NCI-H2081 (cell line): ENCODE results near the gene EPM2A.

Source experiments
- DNase-seq, 2 experiments: peaks; one replicate each; lab custom pipeline; 2025; lab: John Stamatoyannopoulos, UW

The EPM2A gene

DNA sequence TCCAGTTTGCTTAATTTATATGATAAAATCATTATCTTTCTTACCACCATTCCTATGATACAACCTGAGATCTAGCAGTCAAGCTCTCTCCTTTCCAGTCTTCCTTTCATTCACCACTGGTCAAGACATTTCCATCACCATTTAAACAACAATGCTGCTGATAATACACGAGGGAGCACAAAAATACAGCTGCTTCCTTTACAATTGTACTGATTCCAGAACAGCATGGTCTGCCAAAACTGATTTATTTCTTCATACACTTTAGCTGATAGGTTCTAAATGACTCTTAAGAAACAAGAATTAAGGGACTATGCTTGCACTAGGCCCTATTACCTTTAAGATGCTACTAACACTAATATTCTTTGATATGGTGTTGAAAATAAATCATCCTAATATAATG is 65.0 kb downstream of the EPM2A start:
- DNase-seq: no peak

GRCh38 chr6:145669627-145670034 is 65.7 kb downstream of the EPM2A start:
- no peak for DNase-seq

DNA sequence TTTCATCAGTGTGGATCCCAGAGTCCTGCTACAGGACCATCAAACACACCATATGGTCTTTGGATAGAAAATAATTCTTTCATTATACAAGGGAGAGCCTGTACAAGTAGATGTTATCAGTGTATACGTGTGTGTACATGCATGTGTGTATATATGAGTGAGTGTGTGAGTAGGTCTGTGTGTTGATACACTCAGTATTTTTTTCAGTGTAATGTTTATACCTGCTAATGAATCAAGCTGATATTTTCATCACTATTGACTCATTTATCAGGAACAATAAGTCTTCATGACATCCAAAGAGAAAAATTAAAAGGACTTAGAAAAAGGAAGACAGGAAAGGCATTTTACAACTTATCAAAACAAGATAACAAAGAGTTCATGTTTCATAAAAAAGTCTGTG is 66.5 kb downstream of the EPM2A start:
- DNase-seq: no peak

DNA sequence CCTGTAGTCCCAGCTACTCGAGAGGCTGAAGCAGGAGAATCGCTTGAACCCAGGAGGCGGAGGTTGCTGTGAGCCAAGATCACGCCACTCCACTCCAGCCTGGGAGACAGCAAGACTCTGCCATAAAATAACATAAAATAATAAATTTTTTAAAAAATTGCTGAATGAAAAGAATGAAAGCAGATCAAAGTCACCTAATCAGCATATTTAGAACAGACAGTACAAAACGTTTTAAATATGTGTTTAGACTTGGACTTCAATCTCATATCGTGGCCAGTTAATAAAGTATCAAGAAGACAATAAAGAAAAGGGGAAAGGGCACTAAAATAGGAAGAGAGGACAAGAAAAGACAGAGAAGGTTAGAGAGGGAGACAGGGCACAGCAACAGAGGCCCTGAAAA is 74.6 kb downstream of the EPM2A start:
- DNase-seq: no peak

DNA sequence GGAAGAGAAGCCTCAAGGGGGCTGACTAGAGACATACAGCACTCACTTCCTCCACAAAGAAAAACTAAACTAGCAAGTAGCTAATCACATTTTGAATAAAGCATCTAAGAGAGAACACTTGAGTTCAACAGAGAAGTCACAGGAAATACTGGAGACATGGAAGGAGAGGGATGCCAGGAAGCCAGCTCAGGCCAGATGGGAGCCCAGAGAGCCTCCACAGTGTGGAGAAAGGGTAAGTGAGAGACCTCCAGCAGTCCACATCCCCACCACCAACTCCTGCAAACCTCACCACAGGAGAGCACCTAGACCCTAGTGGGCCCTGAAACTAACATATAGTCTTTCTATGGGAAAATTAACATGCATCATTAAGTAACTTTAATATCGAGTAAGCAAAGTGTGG is 79.2 kb downstream of the EPM2A start:
- no peak for DNase-seq

GRCh38 chr6:145652572-145652971 is 82.7 kb downstream of the EPM2A start:
- no peak for DNase-seq

GRCh38 chr6:145651988-145652387 is 83.3 kb downstream of the EPM2A start:
- no peak for DNase-seq

- no peak for DNase-seq
Measured at GRCh38 chr6:145648149-145648548, 87.2 kb downstream of the EPM2A start.

DNA sequence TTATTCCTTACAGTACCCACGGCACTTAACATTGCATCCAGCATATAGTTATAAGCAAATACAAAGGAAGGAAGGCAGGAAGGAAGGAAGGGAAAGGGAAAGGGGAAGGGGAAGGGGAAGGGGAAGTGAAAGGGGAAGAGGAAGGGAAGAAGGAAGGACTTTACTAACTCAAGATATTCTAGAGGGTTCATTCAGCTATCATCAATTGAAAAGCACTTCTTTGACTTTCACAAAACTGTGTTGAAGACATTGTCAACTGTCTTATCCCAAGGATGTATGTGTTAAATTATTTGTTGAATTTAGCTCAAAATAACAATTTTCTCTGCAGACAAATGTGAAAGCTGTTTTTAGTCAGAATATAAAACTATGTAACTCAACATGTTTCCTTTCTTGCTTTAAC is 87.7 kb downstream of the EPM2A start:
- DNase-seq: no peak

DNA sequence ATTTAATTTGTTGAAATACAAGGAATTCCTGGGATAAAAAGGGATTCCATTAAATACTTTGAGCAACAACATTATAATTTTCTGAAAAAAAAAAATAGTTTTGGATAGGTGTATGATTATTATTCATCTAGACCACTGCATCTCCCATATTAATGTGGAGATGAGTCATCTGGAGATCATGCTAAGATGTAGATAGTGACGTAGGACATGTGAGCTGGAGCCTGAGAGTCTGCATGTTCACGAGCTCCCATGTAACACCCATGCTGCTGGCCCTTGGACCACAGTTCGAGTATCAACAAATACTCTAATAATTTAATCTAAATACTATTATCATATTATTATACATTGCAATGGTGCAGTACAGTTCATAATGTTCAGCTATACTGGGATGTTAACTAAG is 91.6 kb downstream of the EPM2A start:
- DNase-seq: no peak

DNA sequence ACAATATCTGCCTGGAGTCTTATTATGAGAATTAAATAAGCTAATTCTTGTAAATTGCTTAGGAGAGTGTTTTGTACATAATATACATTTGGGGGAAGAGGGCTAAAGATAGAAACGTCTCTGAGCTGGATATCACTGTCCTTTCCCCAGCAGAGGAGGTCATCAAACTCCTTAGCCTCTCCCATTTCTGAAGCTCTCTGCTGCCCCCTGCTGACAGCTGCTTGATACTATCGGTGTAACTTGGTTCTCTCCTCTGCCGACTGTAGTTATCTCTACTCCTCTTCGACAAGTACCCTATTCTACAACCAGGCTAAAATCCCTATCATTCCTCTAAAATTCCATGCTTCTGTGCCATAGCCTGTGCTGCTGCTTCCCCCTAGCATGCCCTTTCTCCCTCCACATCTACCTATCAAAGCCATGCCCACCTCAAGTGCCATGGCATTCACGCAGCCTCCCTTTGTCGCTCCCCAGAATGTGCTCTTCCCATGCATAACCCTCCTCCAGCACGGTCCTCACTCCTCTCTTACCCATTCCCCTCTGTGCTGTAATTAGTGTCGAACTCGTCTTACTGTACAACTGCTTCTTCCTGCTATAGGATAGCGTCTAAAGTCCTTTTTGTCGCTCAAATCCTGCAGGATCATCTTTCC is 101.2 kb downstream of the EPM2A start:
- peak; percentile 65 to 75 for DNase-seq

DNA sequence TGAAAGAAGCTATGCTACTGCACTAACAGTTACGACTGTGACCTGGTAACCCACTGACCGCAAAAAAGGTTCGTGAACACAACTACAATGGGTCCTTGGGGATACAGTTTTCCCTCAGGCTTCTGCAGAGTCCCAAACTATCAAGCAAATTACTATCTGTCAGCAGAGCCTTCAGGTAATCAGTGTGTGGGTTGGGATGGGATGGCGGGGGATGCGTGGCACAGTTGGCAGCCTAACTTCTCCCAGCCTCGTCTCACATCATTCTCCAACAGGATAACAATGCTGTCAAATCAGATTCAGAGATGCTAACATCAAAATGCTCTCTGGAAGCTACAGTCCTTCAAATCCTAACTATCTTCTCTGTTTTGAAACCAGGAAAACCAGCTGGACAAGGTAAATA is 102.3 kb downstream of the EPM2A start:
- DNase-seq: no peak

DNA sequence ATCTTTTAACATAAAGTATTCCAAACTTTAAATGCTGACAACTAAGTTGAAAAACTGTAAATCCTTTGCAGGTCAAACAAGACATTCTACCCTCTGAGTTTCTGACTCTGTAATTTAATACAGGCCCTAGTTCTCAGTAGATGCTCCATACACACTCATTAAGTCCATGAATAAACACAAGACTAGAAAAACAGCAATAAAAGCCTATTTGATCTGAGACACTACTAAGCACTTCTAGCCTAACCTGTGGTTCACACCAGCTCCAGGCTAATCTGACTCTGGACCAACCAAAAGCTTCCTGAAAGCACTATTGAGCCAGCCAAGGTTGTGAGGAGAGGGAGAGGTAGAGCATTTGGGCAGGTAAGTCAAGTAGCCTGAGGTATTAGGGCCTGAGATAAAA is 103.9 kb downstream of the EPM2A start:
- DNase-seq: no peak

DNA sequence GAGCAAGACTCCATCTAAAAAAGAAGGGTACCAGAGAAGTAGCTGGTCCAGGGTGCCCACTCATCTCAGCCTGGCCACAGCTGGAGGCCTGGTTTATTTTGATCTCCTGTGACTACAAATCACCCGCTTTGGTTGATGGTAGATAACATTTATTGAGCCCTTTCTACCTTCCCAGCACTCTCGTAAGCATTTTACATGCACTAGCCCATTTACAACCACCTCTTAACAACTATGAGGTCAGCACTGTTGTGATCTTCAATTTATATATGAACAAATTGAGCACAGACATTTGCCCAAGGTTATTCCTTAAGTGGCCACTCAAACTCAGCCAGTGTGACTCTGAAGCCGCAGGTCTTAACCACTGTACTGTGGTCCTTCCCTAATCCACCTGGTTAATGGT is 104.7 kb downstream of the EPM2A start:
- DNase-seq: no peak

- DNase-seq: no peak
Measured at GRCh38 chr6:145629478-145629877, 105.8 kb downstream of the EPM2A start.

DNA sequence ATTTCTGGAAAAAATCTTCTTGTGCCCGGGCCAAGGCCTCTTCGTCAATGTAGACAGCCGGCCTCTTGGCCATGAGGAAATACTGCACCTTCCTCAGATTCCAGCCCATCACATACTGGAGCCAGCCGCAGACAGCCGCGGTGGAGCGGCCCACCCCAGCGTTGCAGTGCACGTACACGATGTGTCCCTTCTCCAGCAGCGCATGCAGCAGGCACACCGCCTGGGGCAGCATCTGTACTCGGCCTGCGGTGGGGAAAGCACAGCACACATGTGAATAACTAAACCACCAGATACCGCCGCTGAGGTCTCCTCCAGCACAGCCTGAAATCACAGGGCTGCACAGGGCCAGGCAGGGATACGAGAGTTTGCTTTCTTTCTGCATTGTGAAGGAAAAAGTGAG is 107.9 kb downstream of the EPM2A start:
- no peak for DNase-seq

GRCh38 chr6:145626857-145627256 is 108.5 kb downstream of the EPM2A start:
- DNase-seq: no peak

DNA sequence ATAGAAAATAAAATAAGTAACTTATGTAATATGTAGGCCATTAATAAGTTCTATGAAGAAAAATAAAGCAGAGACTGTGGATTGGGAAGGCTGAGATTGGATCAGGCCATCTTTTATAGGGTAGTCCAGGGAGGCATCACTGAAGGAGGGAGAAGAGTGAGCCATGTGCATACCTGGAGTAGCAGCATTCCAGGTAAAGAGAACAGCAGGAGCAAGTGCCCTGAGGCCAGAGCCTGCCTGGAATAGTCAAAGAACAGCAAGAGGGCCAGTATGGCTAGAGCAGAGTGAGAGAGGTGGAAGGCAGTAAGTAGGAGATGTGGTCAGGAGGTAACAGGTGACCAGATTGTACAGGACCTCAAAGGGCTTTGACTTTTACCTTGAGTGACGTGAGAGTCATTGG is 112.1 kb downstream of the EPM2A start:
- no peak for DNase-seq

- DNase-seq: no peak
Measured at GRCh38 chr6:145621776-145622175, 113.5 kb downstream of the EPM2A start.

DNA sequence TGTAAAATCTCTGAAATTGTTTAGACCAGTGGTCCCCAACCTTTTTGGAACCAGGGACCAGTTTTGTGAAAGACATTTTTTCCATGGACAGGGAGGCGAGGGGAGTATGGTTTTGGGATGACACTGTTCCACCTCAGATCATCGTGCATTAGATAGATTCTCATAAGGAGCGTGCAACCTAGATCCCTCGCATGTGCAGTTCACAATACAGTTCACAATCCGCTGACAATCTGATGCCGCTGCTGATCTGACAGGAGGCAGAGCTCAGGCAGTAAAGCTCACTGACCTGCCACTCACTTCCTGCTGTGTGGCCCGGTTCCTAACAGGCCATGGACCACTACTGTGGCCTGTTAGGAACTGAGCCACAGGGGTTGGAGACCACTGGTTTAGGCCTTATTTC is 115.2 kb downstream of the EPM2A start:
- DNase-seq: no peak

DNA sequence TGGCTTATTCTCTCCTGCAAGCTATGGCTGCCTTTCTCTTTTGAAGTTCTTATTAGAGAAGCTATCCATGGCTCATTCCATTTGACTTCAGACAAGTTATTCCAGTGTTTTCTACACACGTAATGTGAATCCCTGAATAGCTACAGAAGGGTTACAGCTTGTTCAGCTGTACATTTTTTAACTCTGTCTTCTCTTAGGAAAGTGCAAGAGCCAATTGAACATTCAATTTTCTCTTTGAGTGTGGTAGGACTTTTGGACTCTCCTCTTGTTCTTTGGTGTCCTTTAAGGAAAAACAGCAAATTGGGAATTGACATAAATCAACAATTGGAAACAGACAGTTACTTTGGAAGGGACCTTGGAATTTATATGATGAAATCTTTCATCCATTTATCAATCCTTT is 125.8 kb downstream of the EPM2A start:
- DNase-seq: no peak

- DNase-seq: no peak
Measured at GRCh38 chr6:145608850-145609249, 126.5 kb downstream of the EPM2A start.

DNA sequence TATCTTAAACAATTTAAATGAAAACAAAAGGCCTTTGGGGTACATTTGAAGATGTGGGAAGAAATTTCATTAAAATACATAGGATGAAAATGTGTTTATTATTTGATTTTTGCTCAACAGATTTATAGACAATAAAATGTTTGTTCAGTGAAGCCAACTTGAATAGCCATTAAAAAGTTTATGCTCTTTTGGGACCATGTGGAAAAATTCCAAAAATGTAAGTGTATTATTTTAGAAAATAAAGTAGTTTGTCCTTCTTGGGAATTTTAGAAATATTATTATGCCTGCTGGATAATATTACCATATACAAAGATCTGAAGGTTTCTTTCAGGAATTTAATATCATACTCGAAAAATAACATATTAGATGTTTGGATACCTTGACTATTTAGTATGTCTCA is 131.3 kb downstream of the EPM2A start:
- no peak for DNase-seq

DNA sequence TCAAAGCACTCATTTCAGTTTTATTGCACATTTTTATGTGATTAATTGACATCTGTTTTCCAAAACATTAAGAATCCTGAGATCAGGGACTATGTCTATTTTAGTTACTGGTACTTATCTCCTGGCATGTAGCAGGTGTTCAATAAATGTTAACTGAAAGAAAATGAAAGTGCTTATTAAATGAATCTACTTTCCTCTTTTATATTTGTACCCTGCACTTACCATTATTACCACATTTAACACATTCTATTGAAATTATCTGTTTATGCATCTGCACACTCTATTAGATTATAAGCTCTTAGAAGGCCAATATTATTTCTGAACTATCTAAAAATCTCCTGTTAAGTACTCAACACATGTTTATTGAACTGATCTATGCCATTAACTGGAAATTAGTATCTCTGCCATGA is 131.9 kb downstream of the EPM2A start:
- DNase-seq: no peak
